ENCODE data around the gene EIF2B5.

The EIF2B5 gene

GRCh38 chr3:184193991-184194539 is 58.9 kb downstream of the EIF2B5 start:
- no peak for DNase-seq (ENCODE audit: low read depth in 2 of 2, low spot score in 1 of 2)
